Skin of body (tissue), 2 donors: Measurements from ENCODE around the gene RGS16. TPM values are rescaled to one million over a fixed set of nuclear protein-coding genes. Genes with fewer than 3 reads are reported as not detected.
A peak's percentile ranks its signal among the peaks of the same experiment; 100 is the strongest.

ENCODE experiments used
- DNase-seq: peaks from one replicate; lab custom pipeline; 2025; lab: John Stamatoyannopoulos, UW
- total RNA-seq: library from RNA; depleted of rRNA; stranded (reverse); fragments of >200 nt; gene quantifications from one replicate; pipeline ENCODE4 v1.2.3, GENCODE V29; 2014

Gene RGS16
- total RNA-seq, 1 donor from 2014 or later: 7.9 TPM

DNA sequence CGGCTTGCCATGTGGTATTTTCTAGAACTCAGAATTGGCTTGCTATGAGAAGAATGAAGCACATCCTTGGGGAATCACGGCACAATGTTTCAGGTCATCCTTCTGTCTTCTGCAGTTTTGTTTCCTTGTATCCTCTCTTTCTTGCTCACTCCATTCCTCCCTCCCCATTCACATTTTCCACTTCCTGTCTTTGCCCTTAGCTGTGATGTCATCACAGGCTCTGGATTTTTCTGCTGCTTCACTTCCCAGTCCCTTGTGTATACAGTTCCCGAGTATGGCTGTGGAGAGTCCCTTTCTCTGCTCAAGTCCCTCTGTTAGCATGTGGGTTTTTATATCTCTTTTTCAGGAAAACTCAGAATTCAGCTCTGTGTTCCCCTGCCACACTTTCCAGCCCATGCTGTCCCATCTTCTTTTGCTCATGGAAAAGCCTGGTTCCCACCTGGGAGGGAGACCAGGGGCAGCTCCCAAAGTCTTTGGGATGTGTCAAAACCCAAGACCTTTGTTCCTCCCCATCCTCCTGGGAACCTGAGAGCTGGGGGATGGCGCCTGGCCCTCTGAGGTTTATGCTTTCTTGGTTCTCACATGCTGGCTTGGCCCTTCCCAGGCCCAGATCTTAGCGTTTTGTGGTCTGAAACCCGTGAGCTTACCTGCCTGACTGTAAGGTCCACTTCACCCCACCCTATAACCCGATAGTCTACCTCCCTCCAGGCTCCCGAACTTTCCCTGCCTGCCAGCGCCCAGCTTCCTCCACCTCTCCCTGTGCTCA, 4.8 kb upstream of the RGS16 start:
- peak; percentile 42 for DNase-seq

DNA sequence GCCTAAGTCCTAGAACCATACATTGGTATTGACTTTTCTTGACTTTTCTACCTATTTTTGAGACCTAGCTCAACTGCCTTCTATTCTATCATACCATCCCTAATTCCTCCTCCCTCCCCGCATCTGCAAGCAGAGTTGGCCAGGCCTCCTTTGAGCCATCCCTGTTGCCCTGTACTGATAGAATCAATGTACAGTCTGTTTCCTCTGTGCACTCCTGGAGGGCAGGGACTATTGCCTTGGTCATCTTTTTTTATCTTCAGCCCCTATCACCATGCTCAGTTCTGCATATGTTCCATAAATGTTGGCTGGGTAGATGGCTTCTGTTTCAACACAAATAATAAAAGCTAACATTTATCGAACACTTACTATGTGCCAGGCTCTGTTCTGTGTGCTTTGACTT, 4.0 kb upstream of the RGS16 start:
- no peak for DNase-seq

- DNase-seq: no peak
Observed at GRCh38 chr1:182607566-182607965, 3.4 kb upstream of the RGS16 start.

DNA sequence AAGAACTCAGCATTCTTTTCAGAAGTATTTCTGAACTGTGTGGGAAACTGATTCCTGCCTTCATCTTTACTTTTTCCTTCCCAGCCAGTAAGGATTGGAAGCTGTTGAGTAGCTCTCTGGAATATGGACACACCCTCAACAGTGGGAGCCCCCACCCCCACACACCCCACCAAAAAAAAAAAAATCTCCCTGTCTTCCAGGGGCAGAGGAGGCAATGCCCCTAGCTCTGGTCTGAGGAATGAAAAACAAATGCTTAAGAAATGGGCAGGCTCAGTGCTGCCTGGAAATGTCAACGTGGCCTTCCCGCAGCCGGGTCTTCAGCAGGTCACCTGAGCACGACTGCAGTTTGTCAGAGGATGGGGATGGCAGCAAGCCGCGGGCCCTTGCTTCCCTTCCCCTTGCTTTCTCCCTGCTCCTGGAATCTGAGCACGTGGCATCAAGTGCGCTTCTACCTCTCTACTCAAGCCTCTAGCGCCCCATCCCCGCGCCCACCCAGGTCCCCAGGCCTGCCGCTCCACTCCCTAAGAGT, 479 bp downstream of the RGS16 start:
- DNase-seq: no peak

- DNase-seq: peak; percentile 15
Observed at GRCh38 chr1:182602935-182603645, 1.1 kb downstream of the RGS16 start.

DNA sequence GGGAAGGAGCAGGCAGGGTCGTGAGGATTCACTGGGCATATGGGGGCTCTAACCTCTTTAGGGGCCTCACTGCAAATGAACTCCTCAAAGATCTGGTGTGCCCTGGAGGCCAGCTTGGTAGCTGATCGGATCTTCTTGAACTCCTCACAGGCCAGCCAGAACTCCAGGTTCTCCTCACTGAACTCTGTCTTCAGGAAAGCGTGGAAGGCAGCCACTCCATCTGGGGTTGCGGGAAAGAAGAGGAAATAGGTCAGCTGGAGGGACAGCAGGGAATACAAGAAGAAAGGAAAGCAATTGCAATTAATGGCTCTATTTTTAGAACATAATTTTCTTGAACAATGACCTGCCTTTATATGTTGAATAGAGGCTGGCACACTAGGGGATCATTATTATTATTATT, 2.3 kb downstream of the RGS16 start:
- no peak for DNase-seq

DNA sequence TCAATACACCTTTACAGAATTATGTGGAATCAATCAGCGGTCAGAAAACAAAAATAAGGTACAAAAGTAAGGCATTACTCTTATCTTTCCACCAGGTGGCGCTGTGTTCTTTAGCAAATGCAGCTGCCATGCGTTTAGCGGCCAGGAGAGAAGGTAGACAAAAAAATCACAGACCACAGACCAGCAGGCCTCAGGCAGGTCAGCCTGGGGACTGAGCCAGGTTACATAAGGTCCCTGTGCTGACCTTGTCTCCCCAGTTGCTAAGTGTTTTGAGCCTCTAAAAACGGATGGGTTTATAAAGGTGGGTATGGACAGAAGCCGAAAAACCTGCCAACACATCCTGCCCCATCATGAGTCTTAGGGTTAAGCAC, 2.8 kb downstream of the RGS16 start:
- peak; percentile 42 for DNase-seq

DNA sequence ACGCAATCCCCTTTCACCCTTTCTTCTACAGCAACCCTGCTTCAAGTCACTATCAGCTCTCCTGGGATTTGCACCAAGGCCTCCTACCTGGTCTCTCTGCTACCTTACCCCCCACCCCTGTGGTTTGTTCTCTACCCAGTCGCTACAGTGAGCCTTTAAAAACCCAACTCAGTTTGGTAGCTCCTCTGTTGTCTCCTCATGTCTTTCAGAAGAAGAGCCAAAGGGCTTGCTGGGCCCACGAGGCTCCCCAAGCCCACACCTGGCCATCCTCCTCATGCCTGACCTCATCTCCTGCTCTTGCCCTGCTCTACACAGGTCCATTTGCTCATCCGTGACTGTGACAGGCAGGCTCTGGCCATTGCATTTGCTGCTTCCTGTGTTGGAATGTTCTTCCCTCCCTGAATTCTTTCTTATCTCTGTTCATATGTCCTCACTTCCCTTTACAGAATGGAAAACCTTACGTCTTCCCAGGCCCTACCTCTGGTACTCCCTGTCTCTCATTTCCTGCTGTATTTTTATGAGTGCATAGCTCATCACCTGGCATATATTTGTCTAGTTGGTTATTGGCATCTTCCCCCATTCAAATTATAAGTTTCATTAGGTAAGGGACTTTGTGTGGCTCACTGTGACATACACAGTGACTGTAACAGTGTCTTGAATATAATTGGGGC, 3.3 kb downstream of the RGS16 start:
- DNase-seq: no peak

DNA sequence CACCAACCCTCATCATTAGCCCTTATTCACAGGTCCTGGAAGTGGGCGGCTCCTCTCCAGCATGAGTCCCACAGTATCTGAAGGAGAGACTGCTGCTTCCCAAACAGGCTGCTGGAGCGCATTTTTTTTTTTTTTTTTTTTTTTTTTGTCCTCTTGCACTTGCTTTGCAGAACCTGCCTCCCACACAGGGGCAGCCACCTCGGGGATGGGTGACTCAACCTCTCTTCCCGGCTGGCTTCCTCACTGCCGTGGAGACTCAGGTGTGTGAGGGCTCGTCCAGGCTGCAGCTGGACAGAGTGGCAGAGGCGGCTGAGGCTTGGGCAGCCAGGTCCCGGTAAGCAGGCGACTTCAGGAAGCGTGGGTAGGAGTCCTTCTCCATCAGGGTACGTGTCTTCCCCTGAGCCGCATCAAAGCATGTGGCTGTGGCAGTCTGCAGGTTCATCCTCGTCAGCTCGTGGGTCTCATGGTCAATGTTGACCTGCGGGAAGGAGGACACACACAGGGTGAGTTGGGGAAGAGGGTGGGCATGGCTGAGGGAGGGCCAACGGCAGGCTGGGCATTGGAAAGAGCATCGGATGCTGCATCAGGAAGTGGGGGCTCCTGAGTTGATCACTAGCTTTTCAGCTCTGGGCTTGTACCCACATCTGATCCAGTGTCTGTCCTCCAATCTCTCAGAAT, 4.0 kb downstream of the RGS16 start:
- no peak for DNase-seq

- no peak for DNase-seq
Observed at GRCh38 chr1:182599339-182599738, 4.8 kb downstream of the RGS16 start.

DNA sequence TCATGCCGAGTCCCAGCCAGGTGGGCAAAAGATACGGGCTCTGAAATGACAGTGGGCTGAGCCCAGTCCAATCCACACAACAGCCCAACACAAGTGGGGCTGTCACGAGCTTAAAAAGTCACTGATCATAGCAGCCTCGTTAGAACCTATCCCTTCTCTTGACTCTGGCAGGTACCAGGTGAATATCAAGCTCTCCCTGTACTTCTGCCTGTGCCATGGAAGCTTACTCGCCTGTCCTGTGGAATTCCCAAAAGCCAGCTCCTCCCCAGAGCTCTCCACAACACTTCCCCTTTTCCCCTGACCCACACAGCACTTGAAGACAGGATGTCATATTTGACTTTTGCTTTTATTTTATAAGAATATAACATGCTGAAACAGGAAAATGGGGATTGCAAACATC, 5.9 kb downstream of the RGS16 start:
- DNase-seq: no peak

DNA sequence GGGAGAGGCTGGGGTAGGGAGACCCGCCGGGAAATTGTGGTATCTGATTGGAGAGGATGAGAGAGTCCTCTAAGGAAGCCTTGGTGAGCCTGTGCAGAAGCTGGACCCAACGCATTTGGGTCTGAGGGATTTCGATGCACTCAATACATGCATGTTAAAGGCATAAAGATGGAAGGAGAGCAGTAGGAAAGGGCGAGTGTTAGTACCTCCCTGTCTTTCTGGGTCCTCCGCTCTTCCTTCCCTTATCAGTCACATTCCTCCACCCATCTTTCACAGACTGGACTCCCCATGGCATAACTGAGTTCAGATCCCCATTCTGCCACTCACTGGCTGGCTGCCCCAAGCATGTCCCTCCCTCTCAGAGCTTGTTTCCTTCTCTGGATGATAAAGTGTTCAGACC, 7.3 kb downstream of the RGS16 start:
- DNase-seq: no peak

DNA sequence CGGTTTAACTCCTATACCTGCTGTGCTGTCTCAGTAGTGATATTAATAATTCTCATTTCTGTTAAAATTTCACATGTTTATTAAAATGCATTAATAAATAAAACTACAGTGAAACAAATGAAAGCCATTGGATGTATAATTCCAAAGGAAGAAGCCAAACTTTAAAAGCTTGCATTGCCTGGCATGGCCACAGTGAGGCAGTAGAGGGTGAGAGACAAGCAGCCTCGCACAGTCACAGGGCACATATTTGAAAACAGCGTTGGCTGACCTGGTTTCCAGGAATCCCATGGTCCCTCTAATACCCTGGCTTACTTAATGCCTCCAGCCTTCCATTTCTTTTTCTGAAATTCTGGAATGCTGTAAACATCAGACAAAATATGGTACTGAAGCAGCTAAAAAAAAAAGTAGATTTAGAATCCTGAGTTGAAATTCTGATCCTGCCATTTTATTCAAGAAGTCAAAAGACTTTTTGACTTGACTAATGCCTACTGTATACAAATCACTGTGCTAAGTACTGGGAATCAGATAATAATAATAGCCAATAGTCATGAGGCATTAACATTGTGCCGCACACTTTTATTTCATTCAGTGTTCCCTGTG, 8.4 kb downstream of the RGS16 start:
- peak; percentile 49 for DNase-seq

GRCh38 chr1:182589931-182590330, 14.3 kb downstream of the RGS16 start:
- DNase-seq: no peak

DNA sequence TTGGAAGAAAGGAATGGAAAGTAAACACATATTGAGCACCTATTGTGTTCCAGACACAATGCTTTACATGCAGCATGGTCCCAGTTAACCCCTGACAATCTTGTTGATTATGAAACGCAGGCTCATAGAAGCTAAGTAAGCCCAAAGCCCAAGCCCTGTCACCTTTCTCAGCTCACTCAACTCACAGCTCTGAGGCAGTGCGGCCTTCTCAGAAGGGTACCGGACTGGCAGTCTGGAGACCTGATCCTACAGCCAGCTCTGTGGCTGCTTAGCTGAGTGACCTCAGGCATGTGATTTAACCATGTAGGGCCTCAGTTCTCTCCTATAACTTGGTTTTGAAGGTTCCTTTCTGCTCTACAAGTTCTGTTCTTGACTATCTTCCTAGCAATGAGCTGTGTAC, 14.7 kb downstream of the RGS16 start:
- no peak for DNase-seq

- DNase-seq: peak; percentile 66
Observed at GRCh38 chr1:182588500-182589396, 15.4 kb downstream of the RGS16 start, which contains the start of gene RNASEL. Gene RNASEL (minus strand): TSS chr1:182589256. CDS start chr1:182586806, 2,450 bp downstream.

GRCh38 chr1:182587666-182588499, 16.3 kb downstream of the RGS16 start:
- DNase-seq: no peak

- no peak for DNase-seq
Observed at GRCh38 chr1:182587093-182587492, 17.1 kb downstream of the RGS16 start.

DNA sequence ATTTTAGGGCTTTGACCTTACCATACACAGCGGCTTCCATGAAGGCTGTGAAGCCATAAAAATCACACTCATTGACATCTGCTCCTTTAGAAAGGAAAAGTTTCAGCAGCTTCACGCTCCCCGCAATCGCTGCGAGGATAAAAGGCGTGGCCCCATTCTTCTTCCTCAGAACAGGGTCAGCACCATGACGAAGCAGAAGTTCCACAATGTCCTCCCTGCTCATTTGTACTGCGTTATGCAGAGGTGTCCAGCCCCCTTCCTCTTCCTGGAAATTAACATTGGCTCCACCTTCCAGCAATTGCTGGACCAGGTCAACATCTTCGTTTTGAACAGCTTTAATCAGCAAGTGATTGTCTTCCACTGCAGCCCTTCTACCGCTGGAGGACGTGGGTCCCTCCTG, 17.8 kb downstream of the RGS16 start:
- no peak for DNase-seq
